ENCODE measurements around the gene TNFRSF8. TPM values are rescaled to one million over a fixed set of nuclear protein-coding genes. Genes with fewer than 3 reads are reported as not detected.
A peak's percentile ranks its signal among the peaks of the same experiment; 100 is the strongest.

TNFRSF8 gene
- total and polyA plus RNA-seq, 2 experiments from 2014 or later = not detected

DNA sequence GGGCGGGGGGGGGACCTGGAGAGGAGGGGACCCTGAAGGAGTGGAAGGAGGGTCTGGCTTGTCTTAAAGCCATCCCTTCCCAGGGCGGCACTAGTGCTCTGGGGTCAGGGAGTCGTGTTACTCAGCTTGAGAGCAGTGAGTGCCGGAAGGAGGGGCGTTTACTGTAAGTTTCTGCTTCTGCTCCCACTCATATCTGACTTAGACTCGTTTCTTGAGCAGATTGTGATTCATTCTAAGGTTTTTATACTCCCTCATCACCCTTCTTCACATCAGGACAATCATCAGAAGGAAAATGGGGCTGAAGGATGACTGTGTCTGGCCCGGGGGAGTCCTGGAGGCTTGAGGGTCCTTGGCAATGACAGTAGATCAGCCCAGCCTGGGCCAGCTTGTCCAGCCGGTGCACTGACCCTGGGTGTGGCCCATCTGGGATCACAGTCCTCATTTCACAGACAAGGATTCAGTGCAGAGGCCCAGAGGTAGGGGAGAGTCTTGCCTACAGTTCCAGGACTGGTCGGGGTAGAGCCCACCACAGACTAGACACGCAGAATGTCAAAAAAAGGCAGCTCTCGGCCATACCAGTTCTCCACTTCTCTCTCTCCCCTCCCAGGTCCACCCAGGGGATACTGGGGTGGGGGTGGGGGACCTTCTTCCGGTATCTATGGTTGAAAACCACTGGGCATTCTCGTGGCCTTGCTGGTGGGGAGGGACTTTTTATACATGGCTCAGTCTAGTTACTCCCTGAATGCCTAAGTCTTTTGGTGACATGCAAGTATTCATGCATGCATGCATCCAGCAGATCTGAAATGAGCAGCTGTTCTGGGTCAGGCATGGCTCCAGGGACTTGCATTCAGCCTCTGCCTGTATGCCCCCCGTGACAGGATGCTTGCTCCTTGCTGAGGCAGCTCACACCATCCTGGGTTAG is 5.1 kb downstream of the TNFRSF8 start:
- Histone ChIP-seq H3K9me3 (ENCODE audit: low read depth) (no peaks in the 10 kb centered on the region), H3K27me3 (peaks cover 29% of the 10 kb centered on the region), H3K4me1 (ENCODE audit: insufficient read depth) (peaks cover 12% of the 10 kb centered on the region), H3K36me3 (replicated peaks; ENCODE audit: insufficient read depth, low read depth) (no peaks in the 10 kb centered on the region), H4K20me1 (ENCODE audit: insufficient read depth, poor library complexity, severe bottlenecking) (no peaks in the 10 kb centered on the region), H3K9me2 (replicated peaks; ENCODE audit: insufficient read depth) (no peaks in the 10 kb centered on the region), H3K79me2 (no peaks in the 10 kb centered on the region), H2AFZ (no peak overlapping the region), H3K4me2 (peak overlapping the region; percentile 56), H3K27ac (peak overlapping the region; percentile 34), H3K4me3 (no peak overlapping the region)
- WGBS (ENCODE audit: low lambda C conversion rate, missing lambda C conversion rate) = 34% methylated on average over 13 of the region's 14 CpGs
- TF ChIP-seq EZH2 (IDR thresholded peaks at IDR 0.05; ENCODE audit: borderline replicate concordance) (no peak), EZH2phosphoT487 (IDR thresholded peaks at IDR 0.05; ENCODE audit: low read depth, severe bottlenecking, unreplicated experiment) (no peak)
- TF ChIP-seq, protein P1, sequence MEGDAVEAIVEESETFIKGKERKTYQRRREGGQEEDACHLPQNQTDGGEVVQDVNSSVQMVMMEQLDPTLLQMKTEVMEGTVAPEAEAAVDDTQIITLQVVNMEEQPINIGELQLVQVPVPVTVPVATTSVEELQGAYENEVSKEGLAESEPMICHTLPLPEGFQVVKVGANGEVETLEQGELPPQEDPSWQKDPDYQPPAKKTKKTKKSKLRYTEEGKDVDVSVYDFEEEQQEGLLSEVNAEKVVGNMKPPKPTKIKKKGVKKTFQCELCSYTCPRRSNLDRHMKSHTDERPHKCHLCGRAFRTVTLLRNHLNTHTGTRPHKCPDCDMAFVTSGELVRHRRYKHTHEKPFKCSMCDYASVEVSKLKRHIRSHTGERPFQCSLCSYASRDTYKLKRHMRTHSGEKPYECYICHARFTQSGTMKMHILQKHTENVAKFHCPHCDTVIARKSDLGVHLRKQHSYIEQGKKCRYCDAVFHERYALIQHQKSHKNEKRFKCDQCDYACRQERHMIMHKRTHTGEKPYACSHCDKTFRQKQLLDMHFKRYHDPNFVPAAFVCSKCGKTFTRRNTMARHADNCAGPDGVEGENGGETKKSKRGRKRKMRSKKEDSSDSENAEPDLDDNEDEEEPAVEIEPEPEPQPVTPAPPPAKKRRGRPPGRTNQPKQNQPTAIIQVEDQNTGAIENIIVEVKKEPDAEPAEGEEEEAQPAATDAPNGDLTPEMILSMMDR (IDR thresholded peaks at IDR 0.05; ENCODE audit: poor library complexity) = no peak
- DNase-seq (ENCODE audit: low spot score) = peak; percentile 57

DNA sequence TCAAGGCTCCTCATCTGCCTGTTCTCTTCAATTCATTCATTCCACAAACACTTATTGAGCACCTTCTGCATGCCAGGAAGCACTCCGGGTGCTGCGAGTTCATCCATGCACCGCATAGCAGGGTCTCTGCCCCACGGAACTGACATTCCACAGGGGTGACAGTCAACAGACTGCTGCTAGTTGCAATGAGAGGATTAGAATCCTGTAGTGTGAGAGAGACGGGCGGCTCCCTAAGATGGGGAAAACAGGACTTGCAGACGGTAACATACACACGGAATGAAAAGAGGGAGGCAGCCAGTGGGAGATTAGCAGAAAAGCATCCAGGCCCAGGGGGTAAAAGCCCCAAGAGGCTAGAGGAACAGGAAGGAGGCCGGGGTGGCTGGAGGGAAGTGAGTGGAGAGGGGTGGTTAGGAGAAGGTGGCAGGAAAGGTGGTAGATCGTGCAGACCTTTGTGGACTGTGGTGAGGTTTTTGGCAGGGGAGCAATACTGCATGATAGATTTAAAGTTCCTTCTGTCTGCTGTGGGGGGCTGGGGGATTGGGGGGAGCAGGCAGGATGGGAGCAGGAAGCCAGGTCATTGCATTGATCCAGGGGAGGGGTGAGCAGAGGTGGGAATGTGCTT is 6.6 kb downstream of the TNFRSF8 start:
- no peak overlapping the region for H3K27ac ChIP-seq
- no peaks in the 10 kb centered on the region for H3K79me2 ChIP-seq
- H2AFZ ChIP-seq = no peak overlapping the region
- H3K36me3 ChIP-seq (replicated peaks; ENCODE audit: insufficient read depth, low read depth) = no peaks in the 10 kb centered on the region
- no peaks in the 10 kb centered on the region for H3K9me2 ChIP-seq (replicated peaks; ENCODE audit: insufficient read depth)
- WGBS (ENCODE audit: low lambda C conversion rate, missing lambda C conversion rate) = 49% methylated on average over 10 of the region's 10 CpGs
- peaks cover 8% of the 10 kb centered on the region for H3K4me1 ChIP-seq (ENCODE audit: insufficient read depth)
- no peaks in the 10 kb centered on the region for H3K9me3 ChIP-seq (ENCODE audit: low read depth)
- no peak overlapping the region for H3K4me3 ChIP-seq
- no peaks in the 10 kb centered on the region for H4K20me1 ChIP-seq (ENCODE audit: insufficient read depth, poor library complexity, severe bottlenecking)
- H3K27me3 ChIP-seq = peaks cover 14% of the 10 kb centered on the region
- no peak for DNase-seq (ENCODE audit: low spot score)
- TF ChIP-seq, protein P1 (IDR thresholded peaks at IDR 0.05; ENCODE audit: poor library complexity) = no peak
- TF ChIP-seq EZH2phosphoT487 (IDR thresholded peaks at IDR 0.05; ENCODE audit: low read depth, severe bottlenecking, unreplicated experiment) = no peak
- no peak for TF ChIP-seq EZH2 (IDR thresholded peaks at IDR 0.05; ENCODE audit: borderline replicate concordance)
- no peak overlapping the region for H3K4me2 ChIP-seq

GRCh38 chr1:12071892-12072291 is 8.8 kb downstream of the TNFRSF8 start:
- no peak overlapping the region for H3K4me2 ChIP-seq
- TF ChIP-seq, protein P1 (IDR thresholded peaks at IDR 0.05; ENCODE audit: poor library complexity) = no peak
- TF ChIP-seq EZH2 (IDR thresholded peaks at IDR 0.05; ENCODE audit: borderline replicate concordance) (no peak), EZH2phosphoT487 (IDR thresholded peaks at IDR 0.05; ENCODE audit: low read depth, severe bottlenecking, unreplicated experiment) (no peak)
- H3K36me3 ChIP-seq (replicated peaks; ENCODE audit: insufficient read depth, low read depth) = no peaks in the 10 kb centered on the region
- H3K9me3 ChIP-seq (ENCODE audit: low read depth) = no peaks in the 10 kb centered on the region
- H3K79me2 ChIP-seq = no peaks in the 10 kb centered on the region
- no peak overlapping the region for H2AFZ ChIP-seq
- no peaks in the 10 kb centered on the region for H3K9me2 ChIP-seq (replicated peaks; ENCODE audit: insufficient read depth)
- no peak overlapping the region for H3K27ac ChIP-seq
- no peak for DNase-seq (ENCODE audit: low spot score)
- H3K4me1 ChIP-seq (ENCODE audit: insufficient read depth) = peaks cover 8% of the 10 kb centered on the region
- WGBS (ENCODE audit: low lambda C conversion rate, missing lambda C conversion rate) = 90% methylated on average over 3 of the region's 3 CpGs
- no peak overlapping the region for H3K4me3 ChIP-seq
- H4K20me1 ChIP-seq (ENCODE audit: insufficient read depth, poor library complexity, severe bottlenecking) = no peaks in the 10 kb centered on the region
- no peaks in the 10 kb centered on the region for H3K27me3 ChIP-seq

Data from hepatocyte (in vitro differentiated cells).